GM19372 (cell line): ENCODE data around the gene IQGAP1.
"Not testable (repeated sequence)": the region's sequence is repeated elsewhere in the genome, so short reads cannot be mapped to it uniquely, and the experiment has no call there.

ENCODE experiments used
- ATAC-seq: cut with Tn5 transposase; IDR thresholded peaks from one replicate; pipeline ENCODE4 v1.9.1; 2021; ENCODE audit warnings: mild to moderate bottlenecking, low read depth, moderate library complexity; ENCODE audit not compliant: unreplicated experiment

Gene IQGAP1

GRCh38 chr15:90408657-90409056 lies 20.6 kb downstream of the IQGAP1 start:
- no peak for ATAC-seq

DNA sequence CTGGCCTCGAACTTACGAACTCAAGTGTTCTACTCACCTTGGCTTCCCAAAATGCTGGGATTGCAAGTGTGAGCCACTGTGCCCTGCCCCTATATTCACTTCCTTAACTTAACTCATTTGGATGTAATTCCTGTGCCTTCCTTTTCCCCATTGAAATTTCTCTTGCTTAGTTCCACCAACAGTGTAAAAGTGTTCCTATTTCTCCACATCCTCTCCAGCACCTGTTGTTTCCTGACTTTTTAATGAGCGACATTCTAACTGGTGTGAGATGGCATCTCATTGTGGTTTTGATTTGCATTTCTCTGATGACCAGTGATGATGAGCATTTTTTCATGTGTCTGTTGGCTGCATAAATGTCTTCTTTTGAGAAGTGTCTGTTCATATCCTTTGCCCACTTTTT lies 21.5 kb downstream of the IQGAP1 start:
- not testable (repeated sequence) for ATAC-seq

DNA sequence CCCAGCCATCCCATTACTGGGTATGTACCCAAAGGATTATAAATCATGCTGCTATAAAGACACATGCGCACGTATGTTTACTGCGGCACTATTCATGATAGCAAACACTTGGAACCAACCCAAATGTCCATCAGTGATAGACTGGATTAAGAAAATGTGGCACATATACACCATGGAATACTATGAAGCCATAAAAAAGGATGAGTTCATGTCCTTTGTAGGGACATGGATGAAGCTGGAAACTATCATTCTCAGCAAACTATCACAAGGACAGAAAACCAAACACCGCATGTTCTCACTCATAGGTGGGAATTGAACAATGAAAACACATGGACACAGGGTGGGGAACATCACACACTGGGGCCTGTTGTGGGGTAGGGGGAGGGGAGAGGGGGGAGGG lies 22.3 kb downstream of the IQGAP1 start:
- ATAC-seq: not testable (repeated sequence)

DNA sequence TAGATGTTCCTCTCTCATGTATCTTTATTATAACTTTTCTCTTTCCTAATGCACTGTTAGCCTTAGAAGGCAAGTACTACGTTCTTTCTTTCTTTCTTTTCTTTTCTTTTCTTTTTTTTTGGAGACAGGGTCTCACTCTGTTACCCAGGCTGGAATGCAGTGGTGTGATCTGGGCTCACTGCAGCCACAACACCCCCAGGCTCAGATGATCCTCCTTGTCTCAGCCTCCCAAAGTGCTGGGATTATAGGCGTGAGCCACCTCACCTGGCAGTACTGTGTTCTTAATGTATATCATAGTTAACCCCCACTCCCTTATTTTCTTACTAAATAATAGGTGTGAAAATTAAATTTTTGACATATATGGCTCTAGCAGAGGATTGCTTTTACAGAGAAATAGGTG lies 23.1 kb downstream of the IQGAP1 start:
- no peak for ATAC-seq

GRCh38 chr15:90412356-90413194 lies 24.5 kb downstream of the IQGAP1 start:
- peak; percentile 84 for ATAC-seq

- ATAC-seq: no peak
These were observed 25.7 kb downstream of the IQGAP1 start for GRCh38 chr15:90413411-90414379.

DNA sequence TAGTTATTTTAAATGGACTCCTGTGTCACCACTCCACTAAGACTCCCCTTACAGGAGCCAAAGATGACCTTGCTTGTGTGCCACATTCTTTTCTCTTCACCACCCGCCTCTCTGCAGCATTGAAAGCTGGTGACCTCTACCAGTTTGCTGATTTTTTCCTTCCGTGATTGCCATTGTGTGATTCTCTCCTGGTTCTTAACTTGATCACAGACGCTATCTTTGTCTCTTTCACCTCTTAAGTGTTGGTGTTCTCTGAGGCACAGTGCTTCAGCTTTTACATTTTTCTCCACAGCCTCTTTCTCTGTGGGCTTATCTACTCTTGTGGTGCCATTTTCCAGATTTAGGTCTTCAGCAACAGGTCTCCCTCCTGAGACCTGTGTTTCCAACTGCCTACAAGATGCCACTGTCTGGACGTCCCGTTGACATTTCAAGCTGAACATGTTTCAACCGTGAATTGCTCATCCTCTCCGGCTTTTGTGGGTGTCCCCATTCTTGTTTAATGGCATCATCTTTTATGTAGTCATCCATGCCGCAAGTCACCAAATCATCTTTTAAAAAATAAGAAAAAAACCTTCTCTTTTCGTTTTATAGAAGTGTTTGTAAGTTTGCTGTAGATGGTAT lies 26.5 kb downstream of the IQGAP1 start:
- no peak for ATAC-seq

DNA sequence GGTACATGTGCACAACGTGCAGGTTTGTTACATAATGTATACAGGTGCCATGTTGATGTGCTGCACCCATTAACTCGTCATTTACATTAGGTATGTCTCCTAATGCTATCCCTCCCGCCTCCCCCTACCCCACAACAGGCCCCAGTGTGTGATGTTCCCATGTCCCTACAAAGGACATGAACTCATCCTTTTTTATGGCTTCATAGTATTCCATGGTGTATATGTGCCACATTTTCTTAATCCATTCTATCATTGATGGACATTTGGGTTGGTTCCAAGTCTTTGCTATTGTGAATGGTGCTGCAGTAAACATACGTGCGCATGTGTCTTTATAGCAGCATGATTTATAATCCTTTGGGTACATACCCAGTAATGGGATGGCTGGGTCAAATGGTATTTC lies 28.0 kb downstream of the IQGAP1 start:
- ATAC-seq: not testable (repeated sequence)

GRCh38 chr15:90418627-90419026 lies 30.6 kb downstream of the IQGAP1 start:
- ATAC-seq: no peak

DNA sequence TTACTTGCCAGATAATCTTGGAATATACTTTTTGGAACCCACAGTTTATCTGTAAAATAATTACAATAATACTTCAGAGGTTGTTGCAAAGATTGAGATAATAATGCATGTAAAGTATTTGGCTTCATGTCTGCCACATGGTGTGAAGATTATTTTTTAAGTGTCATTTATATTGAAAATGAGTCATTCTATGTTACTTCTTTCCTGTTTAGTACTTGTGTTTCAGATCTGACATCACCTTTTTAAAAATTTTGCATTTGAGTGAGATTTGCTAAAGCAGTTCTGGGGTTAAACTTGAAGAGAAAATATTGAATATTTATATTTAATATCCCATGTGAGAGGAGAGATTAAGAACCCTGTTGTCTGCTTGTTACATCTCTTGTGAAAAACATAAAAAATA lies 31.2 kb downstream of the IQGAP1 start:
- ATAC-seq: no peak

DNA sequence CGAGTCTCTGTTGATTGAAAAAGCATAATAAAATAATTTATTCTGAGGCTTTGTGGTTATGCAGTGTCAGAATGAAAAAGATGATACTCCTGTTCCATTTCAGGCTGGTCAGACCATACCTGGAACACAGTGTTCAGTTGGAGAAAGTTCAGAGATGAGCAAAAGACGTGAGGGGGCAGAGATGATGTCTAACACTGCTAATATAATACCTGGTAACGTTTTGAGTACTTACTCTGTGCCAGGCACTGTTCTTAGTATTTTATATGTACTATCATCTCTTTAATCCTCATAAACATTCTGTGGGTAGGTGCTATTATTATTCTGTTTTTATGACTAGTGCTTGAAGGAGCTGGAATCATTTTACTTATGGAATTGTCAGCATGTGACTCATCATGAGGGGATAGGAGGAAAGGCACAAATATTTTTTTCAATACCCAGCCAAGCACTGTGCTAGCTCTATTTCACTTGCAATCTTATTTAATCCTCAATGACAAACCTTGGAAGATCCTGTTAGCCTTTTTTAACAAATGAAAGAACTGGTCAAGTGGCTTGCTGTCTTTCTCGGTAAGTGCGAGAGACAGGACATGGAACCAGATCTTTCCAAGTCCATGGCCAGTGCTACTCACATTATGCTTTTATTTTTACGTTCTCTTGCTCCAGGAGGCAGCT lies 31.8 kb downstream of the IQGAP1 start:
- ATAC-seq: no peak

GRCh38 chr15:90420451-90420850 lies 32.4 kb downstream of the IQGAP1 start:
- ATAC-seq: no peak

- no peak for ATAC-seq
These were observed 33.5 kb downstream of the IQGAP1 start for GRCh38 chr15:90421527-90421926.

- ATAC-seq: no peak
These were observed 34.0 kb downstream of the IQGAP1 start for GRCh38 chr15:90422043-90422442.

DNA sequence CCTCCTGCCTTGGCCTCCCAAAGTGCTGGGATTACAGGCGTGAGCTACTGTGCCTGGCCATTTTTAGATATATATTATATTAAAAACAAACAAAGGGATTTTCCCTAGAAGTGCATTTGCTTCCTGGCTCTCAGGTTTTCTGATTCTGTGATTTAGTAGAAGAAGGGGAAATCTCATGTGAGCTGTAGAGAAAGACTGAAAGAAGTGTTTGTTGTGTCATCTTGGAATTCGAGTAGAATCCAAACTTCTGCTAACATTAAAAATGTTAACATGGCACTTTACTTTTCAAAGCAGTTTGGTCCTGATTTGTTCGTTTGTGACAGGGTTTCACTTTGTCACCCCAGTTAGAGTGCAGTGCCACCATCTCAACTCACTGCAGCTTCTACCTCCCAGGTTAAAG lies 34.9 kb downstream of the IQGAP1 start:
- no peak for ATAC-seq

GRCh38 chr15:90423801-90424319 lies 35.8 kb downstream of the IQGAP1 start:
- ATAC-seq: no peak

DNA sequence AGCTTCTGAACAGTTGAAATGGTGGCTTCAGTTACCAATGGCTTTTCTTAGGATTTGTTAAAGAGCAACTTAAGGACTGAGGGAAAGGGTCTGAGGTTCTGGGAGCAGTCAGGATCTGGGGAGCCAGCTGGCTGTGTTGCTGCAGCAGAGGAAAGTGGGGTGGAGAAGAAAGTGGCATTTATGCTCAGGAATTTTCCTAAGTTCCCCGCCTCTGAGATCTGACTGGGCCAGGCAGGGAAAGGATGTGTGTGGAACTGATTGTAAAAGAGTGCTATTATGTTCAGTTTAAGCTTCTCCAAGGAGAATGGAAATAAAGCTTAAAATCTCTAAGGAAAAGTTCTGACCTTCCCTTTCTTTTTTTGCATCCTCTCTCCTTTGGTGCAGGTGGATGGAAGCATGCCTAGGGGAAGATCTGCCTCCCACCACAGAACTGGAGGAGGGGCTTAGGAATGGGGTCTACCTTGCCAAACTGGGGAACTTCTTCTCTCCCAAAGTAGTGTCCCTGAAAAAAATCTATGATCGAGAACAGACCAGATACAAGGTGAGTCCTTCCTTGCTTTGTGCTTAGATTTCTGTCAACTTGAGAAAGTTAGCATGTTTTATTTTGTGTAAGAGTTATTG lies 37.8 kb downstream of the IQGAP1 start:
- ATAC-seq: no peak

DNA sequence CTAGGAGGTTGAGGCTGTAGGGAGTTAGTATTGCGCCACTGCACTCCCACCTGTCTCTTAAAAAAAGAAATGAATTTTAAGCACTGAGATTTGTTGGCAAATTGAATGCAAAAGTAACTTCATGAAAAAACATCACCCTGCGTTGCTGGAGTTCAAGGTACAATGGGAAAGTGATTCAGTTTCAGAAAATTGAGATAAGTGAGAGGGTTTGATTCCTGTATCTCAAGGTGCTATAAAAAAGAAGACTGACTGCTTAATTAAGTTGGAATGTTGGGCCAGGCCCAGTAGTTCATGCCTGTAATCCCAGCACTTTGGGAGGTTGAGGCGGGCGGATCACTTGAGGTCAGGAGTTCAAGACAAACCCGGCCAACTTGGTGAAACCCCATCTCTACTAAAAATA lies 39.1 kb downstream of the IQGAP1 start:
- no peak for ATAC-seq

GRCh38 chr15:90432253-90432652 lies 44.2 kb downstream of the IQGAP1 start:
- no peak for ATAC-seq
